IMR-90 (cell line): Measurements from ENCODE around the gene SLC16A7. TPM values are rescaled to one million over a fixed set of nuclear protein-coding genes. Genes with fewer than 3 reads are reported as not detected.

Experiments used
- ATAC-seq: fragments of 200-7000 bp; cut with Tn5 transposase; 2 replicates; pipeline ENCODE4 v1.9.1; 2020; ENCODE audit warnings: low read depth, mild to moderate bottlenecking, moderate library complexity
- BruUV-seq: library from RNA; stranded (reverse); fragments of 400-500 nt; replicated peaks from 2 replicates; lab custom pipeline; 2021; lab: Mats Ljungman, UMichigan
- CTCF ChIA-PET: fragments of 300-600 bp; formaldehyde crosslinking; extraction: SDS; loops from one replicate; lab custom pipeline; 2021; ENCODE audit warnings: antibody characterized with exemption; lab: Yijun Ruan, JAX
- POLR2A ChIA-PET: fragments of 300-600 bp; sonication (Branson Sonifier 250); formaldehyde crosslinking; loops from one replicate; lab custom pipeline; 2022; ENCODE audit warnings: antibody characterized with exemption; ENCODE audit not compliant: unreplicated experiment; lab: Charles Lee
- DNase-seq: peaks from one replicate; pipeline ENCODE4 v3.0.0; 2013
- H2AFZ ChIP-seq: replicated peaks from 2 replicates; pipeline ENCODE3; 2013; ENCODE audit warnings: low read length, mild to moderate bottlenecking; ENCODE audit not compliant: poor library complexity
- H2AK5ac ChIP-seq: 2 replicates; pipeline ENCODE4 v1.6.1; 2013; ENCODE audit warnings: low read depth, low read length, inconsistent platforms
- H2AK9ac ChIP-seq: replicated peaks from 2 replicates; pipeline ENCODE3; 2013; ENCODE audit warnings: mild to moderate bottlenecking, low read depth, low read length, moderate library complexity; ENCODE audit not compliant: poor library complexity
- H2BK120ac ChIP-seq: 2 replicates; pipeline ENCODE4 v1.6.1; 2013; ENCODE audit warnings: low read depth, low read length, inconsistent platforms
- H2BK15ac ChIP-seq: 3 replicates; pipeline ENCODE4 v1.6.1; 2013; ENCODE audit warnings: low read depth, low read length, inconsistent platforms
- H2BK20ac ChIP-seq: 2 replicates; pipeline ENCODE4 v1.6.1; 2013; ENCODE audit warnings: low read depth, mild to moderate bottlenecking, inconsistent platforms, low read length, moderate library complexity
- H2BK5ac ChIP-seq: 2 replicates; pipeline ENCODE4 v1.6.1; 2013; ENCODE audit warnings: mild to moderate bottlenecking, low read depth, low read length, inconsistent platforms; ENCODE audit not compliant: poor library complexity, severe bottlenecking
- H3K14ac ChIP-seq: replicated peaks from 2 replicates; pipeline ENCODE4 v1.6.1; 2013; ENCODE audit warnings: low read depth, low read length, inconsistent platforms
- H3K18ac ChIP-seq: 2 replicates; pipeline ENCODE4 v1.6.1; 2013; ENCODE audit warnings: low read depth, low read length, control low read depth
- H3K23ac ChIP-seq: 2 replicates; pipeline ENCODE4 v1.6.1; 2013; ENCODE audit warnings: low read depth, low read length, inconsistent platforms
- H3K27ac ChIP-seq: 2 replicates; pipeline ENCODE4 v1.5.1; 2013; ENCODE audit warnings: mild to moderate bottlenecking, control low read depth, low read length; ENCODE audit not compliant: insufficient read depth
- H3K27me3 ChIP-seq: 2 replicates; pipeline ENCODE4 v1.6.1; 2013; ENCODE audit warnings: low read length; ENCODE audit not compliant: control insufficient read depth, insufficient read depth
- H3K36me3 ChIP-seq: 2 replicates; pipeline ENCODE4 v1.6.1; 2013; ENCODE audit warnings: low read length, mixed read lengths; ENCODE audit not compliant: control insufficient read depth, insufficient read depth
- H3K4ac ChIP-seq: 2 replicates; pipeline ENCODE4 v1.6.1; 2013; ENCODE audit warnings: low read depth, low read length, inconsistent platforms
- H3K4me1 ChIP-seq: 2 replicates; pipeline ENCODE4 v1.6.1; 2013; ENCODE audit warnings: low read length, mixed read lengths; ENCODE audit not compliant: control insufficient read depth, insufficient read depth
- H3K4me2 ChIP-seq: 2 replicates; pipeline ENCODE4 v1.6.1; 2013; ENCODE audit warnings: low read depth, mild to moderate bottlenecking, control low read depth, low read length, moderate library complexity
- H3K4me3 ChIP-seq: 2 replicates; pipeline ENCODE4 v1.5.1; 2013; ENCODE audit warnings: low read depth, mild to moderate bottlenecking, control low read depth, low read length, moderate library complexity; ENCODE audit not compliant: insufficient read depth
- H3K56ac ChIP-seq: 2 replicates; pipeline ENCODE4 v1.6.1; 2013; ENCODE audit warnings: low read length, inconsistent platforms; ENCODE audit not compliant: insufficient read depth; ENCODE audit errors: extremely low read depth
- H3K79me1 ChIP-seq, 2 experiments: 2 replicates each; pipeline ENCODE4 v1.6.1; 2013; ENCODE audit warnings: low read length in 2 of 2, inconsistent platforms in 1 of 2, low read depth in 1 of 2
- H3K9ac ChIP-seq: 2 replicates; pipeline ENCODE4 v1.6.1; 2013; ENCODE audit warnings: low read depth, low read length, control low read depth
- H3K9me1 ChIP-seq: 2 replicates; pipeline ENCODE4 v1.6.1; 2013; ENCODE audit warnings: low read length, inconsistent platforms; ENCODE audit not compliant: insufficient read depth
- H3K9me3 ChIP-seq: 2 replicates; pipeline ENCODE4 v1.6.1; 2013; ENCODE audit warnings: low read length; ENCODE audit not compliant: control insufficient read depth, insufficient read depth
- H4K20me1 ChIP-seq: 2 replicates; pipeline ENCODE4 v1.6.1; 2013; ENCODE audit warnings: low read length, inconsistent platforms; ENCODE audit not compliant: insufficient read depth
- H4K5ac ChIP-seq: 2 replicates; pipeline ENCODE4 v1.6.1; 2013; ENCODE audit warnings: mild to moderate bottlenecking, low read depth, low read length, control low read depth
- H4K8ac ChIP-seq, 2 experiments: 2 replicates each; pipeline ENCODE4 v1.6.1; 2013; ENCODE audit warnings: low read depth in 2 of 2, low read length in 2 of 2, control low read depth in 1 of 2, inconsistent platforms in 1 of 2
- H4K91ac ChIP-seq: 2 replicates; pipeline ENCODE4 v1.6.1; 2013; ENCODE audit warnings: low read depth, low read length, inconsistent platforms; ENCODE audit not compliant: insufficient read depth
- BHLHE40 ChIP-seq: fragments of 150-350 bp; IDR thresholded peaks from 2 replicates; pipeline ENCODE4 v1.6.1; 2016; ENCODE audit warnings: mild to moderate bottlenecking, low read depth, low read length
- CEBPB ChIP-seq: IDR thresholded peaks from 2 replicates; pipeline ENCODE4 v1.6.1; 2012; ENCODE audit warnings: low read depth, low read length, improper control_type of control experiment
- CHD1 ChIP-seq: IDR thresholded peaks from 2 replicates; pipeline ENCODE4 v1.6.1; 2012; ENCODE audit warnings: low read depth, low read length, improper control_type of control experiment
- CTCF ChIP-seq: conservative IDR thresholded peaks from 2 replicates; pipeline ENCODE4 v1.5.1; 2012; ENCODE audit warnings: mild to moderate bottlenecking, low read depth, low read length, improper control_type of control experiment
- ELK1 ChIP-seq: fragments of 150-350 bp; IDR thresholded peaks from 2 replicates; pipeline ENCODE4 v1.6.1; 2016; ENCODE audit warnings: low read depth, mild to moderate bottlenecking, low read length, moderate library complexity, borderline replicate concordance
- FOS ChIP-seq: fragments of 150-350 bp; IDR thresholded peaks from 2 replicates; pipeline ENCODE4 v1.6.1; 2016; ENCODE audit warnings: low read depth, low read length
- MAFK ChIP-seq: IDR thresholded peaks from 2 replicates; pipeline ENCODE4 v1.6.1; 2012; ENCODE audit warnings: low read depth, low read length, improper control_type of control experiment
- MAZ ChIP-seq: IDR thresholded peaks from 2 replicates; pipeline ENCODE4 v1.6.1; 2012; ENCODE audit warnings: low read depth, mild to moderate bottlenecking, low read length, improper control_type of control experiment, moderate library complexity, borderline replicate concordance
- MXI1 ChIP-seq: IDR thresholded peaks from 2 replicates; pipeline ENCODE4 v1.6.1; 2012; ENCODE audit warnings: low read depth, mild to moderate bottlenecking, low read length, moderate library complexity, borderline replicate concordance
- NFE2L2 ChIP-seq: fragments of 150-350 bp; IDR thresholded peaks from 2 replicates; pipeline ENCODE4 v1.6.1; 2016; ENCODE audit warnings: low read depth, mild to moderate bottlenecking, low read length
- POLR2A ChIP-seq: IDR thresholded peaks from 2 replicates; pipeline ENCODE4 v1.6.1; 2012; ENCODE audit warnings: mild to moderate bottlenecking, low read depth, low read length
- RAD21 ChIP-seq: IDR thresholded peaks from 2 replicates; pipeline ENCODE4 v1.6.1; 2012; ENCODE audit warnings: low read length, improper control_type of control experiment
- RCOR1 ChIP-seq: IDR thresholded peaks from 2 replicates; pipeline ENCODE4 v1.6.1; 2012; ENCODE audit warnings: mild to moderate bottlenecking, low read length, improper control_type of control experiment; ENCODE audit not compliant: insufficient replicate concordance
- RFX5 ChIP-seq: IDR thresholded peaks from 2 replicates; pipeline ENCODE4 v1.8.0; 2012; ENCODE audit warnings: low read depth, mild to moderate bottlenecking, low read length, moderate library complexity
- SMC3 ChIP-seq: fragments of 150-350 bp; IDR thresholded peaks from 2 replicates; pipeline ENCODE4 v1.6.1; 2016; ENCODE audit warnings: low read depth, mild to moderate bottlenecking, antibody characterized with exemption, low read length, moderate library complexity
- USF2 ChIP-seq: fragments of 150-350 bp; IDR thresholded peaks from 2 replicates; pipeline ENCODE4 v1.6.1; 2017; ENCODE audit warnings: mild to moderate bottlenecking, antibody characterized with exemption, low read length, low read depth
- WGBS, 2 experiments: methylation state at CpG; one replicate each; pipeline versions ENCODE4 v1.1.5 to v1.1.7; 2013; ENCODE audit warnings: missing lambda C conversion rate in 2 of 2; ENCODE audit not compliant: insufficient read length in 1 of 2; ENCODE audit errors: extremely low coverage in 2 of 2; 5-methylcytosine and 5-hydroxymethylcytosine counted together
- dilution Hi-C: fragments of 300-500 bp; cut with HindIII; formaldehyde crosslinking; loops from one replicate; pipeline ENCODE4 v1.14.3; 2018; ENCODE audit warnings: low sequenced_read_pairs; ENCODE audit not compliant: unreplicated experiment
- in situ Hi-C: fragments of 300-500 bp; cut with MboI; formaldehyde crosslinking; loops from 3 replicates; pipeline ENCODE4 v1.14.3; 2019; ENCODE audit warnings: low sequenced_read_pairs, inconsistent platforms, mixed read lengths
- intact Hi-C: fragments of 100-400 bp; cut with micrococcal nuclease; formaldehyde crosslinking; loops from 2 replicates; pipeline ENCODE4 v1.10.0; 2022
- polyA plus RNA-seq, 3 experiments: library from polyadenylated mRNA; depleted of rRNA; stranded (reverse); fragments of >200 nt; gene quantifications; 2 replicates each; pipeline ENCODE4 v1.2.3, GENCODE V29; 2012; ENCODE audit warnings: low replicate concordance in 1 of 3
- total RNA-seq: library from RNA; depleted of rRNA; stranded (reverse); fragments of >200 nt; gene quantifications from 2 replicates; pipeline ENCODE4 v1.2.3, GENCODE V29; 2012

Gene SLC16A7
- total and polyA plus RNA-seq, 2 of the 4 experiments (the other 2 are of a cell fraction): 2.6 to 21.5 TPM

- no peak overlapping the region for H3K27ac ChIP-seq
Measured at GRCh38 chr12:59643550-59643949, 47.7 kb downstream of the SLC16A7 start.

More at GRCh38 chr12:59643550-59643949, 47.7 kb downstream of the SLC16A7 start:
- Histone ChIP-seq H3K9ac (no peak overlapping the region), H2BK5ac (no peak overlapping the region), H4K5ac (no peak overlapping the region), H2BK120ac (no peak overlapping the region), H3K27me3 (no peaks in the 10 kb centered on the region), H3K4me3 (no peak overlapping the region), H2AK9ac (no peak overlapping the region), H3K56ac (no peak overlapping the region), H3K9me3 (no peaks in the 10 kb centered on the region), H3K79me1 (no peaks in the 10 kb centered on the region), H4K91ac (no peak overlapping the region), H2BK20ac (no peak overlapping the region), H2AFZ (no peak overlapping the region), H3K4me2 (no peak overlapping the region), H2AK5ac (no peak overlapping the region), H3K18ac (no peak overlapping the region), H4K20me1 (no peaks in the 10 kb centered on the region), H3K4ac (no peak overlapping the region), H3K14ac (no peak overlapping the region), H4K8ac (no peak overlapping the region), H3K36me3 (no peaks in the 10 kb centered on the region), H3K23ac (no peak overlapping the region), H3K9me1 (no peaks in the 10 kb centered on the region; the same call in 1 of the 2 replicates), H3K4me1 (no peaks in the 10 kb centered on the region), H2BK15ac (no peak overlapping the region)
- DNase-seq: no peak
- in situ Hi-C loops: no loop called here
- dilution Hi-C loops: no loop called here
- ChIA-PET POLR2A (no interaction called here), CTCF (no interaction called here)
- no TSS peak for BruUV-seq
- no peak for ATAC-seq
- no peak for TF ChIP-seq SMC3
- TF ChIP-seq RFX5: no peak
- TF ChIP-seq RCOR1: no peak
- no peak for TF ChIP-seq USF2
- no peak for TF ChIP-seq MAFK
- no peak for TF ChIP-seq ELK1
- TF ChIP-seq MXI1: no peak
- TF ChIP-seq NFE2L2: no peak
- TF ChIP-seq POLR2A: no peak
- no peak for TF ChIP-seq CEBPB
- no peak for TF ChIP-seq CHD1
- TF ChIP-seq CTCF: no peak
- no peak for TF ChIP-seq MAZ
- no peak for TF ChIP-seq BHLHE40
- TF ChIP-seq FOS: no peak
- no peak for TF ChIP-seq RAD21
- 0% methylated on average over 1 of the region's 3 CpGs; no CpG with 5 or more reads in 1 of the 2 experiments for WGBS, 2 experiments
- intact Hi-C loops: no loop called here
